GM12872 (cell line): Measurements from ENCODE around the gene EPHA8.

Experiments used
- TF ChIP-seq, protein P1 (sequence below): IDR thresholded peaks from 3 replicates; pipeline ENCODE4 v1.5.1; 2011; ENCODE audit warnings: low read depth, mild to moderate bottlenecking, low read length, moderate library complexity; ENCODE audit not compliant: insufficient read depth

The EPHA8 gene

DNA sequence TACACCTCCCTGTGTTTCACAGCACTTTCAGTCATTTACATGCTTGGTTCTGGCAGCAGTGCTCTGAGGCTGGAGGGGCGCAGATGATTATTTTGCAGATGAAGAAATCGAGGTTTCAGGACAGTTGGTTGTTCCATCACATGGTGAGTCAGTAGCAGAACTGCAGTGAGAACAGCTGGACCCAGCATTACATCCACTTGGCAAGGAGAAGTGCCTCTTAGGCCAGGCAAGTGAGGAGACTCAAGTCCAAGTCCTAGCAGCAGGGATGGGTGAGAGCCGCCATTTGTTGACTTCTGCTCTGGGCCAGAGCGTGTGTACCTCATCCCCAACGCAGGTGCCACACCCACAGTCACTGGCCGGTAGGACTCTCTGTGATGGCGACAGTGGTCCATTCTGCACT is 26.8 kb upstream of the EPHA8 start:
- TF ChIP-seq, protein P1, sequence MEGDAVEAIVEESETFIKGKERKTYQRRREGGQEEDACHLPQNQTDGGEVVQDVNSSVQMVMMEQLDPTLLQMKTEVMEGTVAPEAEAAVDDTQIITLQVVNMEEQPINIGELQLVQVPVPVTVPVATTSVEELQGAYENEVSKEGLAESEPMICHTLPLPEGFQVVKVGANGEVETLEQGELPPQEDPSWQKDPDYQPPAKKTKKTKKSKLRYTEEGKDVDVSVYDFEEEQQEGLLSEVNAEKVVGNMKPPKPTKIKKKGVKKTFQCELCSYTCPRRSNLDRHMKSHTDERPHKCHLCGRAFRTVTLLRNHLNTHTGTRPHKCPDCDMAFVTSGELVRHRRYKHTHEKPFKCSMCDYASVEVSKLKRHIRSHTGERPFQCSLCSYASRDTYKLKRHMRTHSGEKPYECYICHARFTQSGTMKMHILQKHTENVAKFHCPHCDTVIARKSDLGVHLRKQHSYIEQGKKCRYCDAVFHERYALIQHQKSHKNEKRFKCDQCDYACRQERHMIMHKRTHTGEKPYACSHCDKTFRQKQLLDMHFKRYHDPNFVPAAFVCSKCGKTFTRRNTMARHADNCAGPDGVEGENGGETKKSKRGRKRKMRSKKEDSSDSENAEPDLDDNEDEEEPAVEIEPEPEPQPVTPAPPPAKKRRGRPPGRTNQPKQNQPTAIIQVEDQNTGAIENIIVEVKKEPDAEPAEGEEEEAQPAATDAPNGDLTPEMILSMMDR: no peak

DNA sequence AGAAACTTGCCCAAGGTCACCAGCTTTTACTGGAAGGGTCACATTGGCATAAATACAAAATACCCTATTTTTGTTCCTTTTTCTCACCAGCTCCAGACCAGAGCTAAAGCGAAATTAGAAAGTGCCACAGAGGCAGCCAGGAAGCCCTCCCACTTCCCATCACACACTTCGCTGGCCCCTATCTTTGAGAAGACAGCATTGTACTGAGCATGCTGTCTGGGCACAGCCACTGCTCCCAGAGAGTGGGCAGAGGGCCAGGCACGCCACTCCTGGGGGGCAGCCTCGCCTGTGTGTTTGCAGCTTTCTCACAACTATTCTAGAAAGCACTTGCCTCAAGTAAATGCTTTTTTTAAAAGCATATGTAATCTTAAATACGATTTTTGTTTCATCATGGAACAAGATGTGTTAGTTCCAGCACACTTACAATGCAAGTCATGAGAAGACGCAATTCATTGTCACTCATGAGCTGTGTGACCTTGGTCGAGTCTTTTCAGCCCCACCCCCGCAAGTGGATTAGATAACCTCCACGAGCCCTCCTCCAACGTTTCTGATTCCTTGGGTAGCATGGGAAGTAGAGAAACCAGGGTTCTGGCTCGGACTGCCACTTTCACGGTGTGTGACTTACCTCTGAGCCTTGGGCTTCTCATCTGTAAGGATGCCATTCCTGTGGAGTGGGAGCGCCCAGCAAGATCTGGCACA is 25.7 kb upstream of the EPHA8 start:
- TF ChIP-seq, protein P1: no peak

DNA sequence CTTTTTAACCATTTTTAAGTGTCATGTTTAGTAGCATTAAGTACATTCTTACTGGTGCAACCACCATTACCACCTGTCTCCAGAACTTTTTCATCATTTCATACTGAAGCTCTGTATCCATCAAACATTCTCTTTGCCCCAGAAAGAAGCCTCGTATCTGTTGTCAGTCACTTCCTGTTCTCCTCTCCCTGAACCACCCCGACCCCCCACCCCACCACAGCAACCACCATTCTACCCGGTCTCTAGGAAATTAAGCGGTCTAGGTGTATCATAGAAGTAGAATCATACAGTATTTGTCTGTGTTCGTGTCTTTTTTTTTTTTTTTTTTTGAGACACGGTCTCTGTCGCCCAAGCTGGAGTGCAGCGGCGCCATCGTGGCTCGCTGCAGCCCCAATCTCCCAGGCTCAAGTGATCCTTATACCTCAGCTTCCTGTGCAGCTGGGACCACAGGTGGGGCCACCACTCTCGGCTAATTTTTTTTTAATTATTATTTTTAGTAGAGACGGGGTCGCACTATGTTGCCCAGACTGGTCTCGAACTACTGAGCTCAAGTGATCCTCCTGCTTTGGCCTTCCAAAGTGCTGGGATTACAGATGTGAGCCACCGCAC is 23.7 kb upstream of the EPHA8 start:
- TF ChIP-seq, protein P1: no peak

DNA sequence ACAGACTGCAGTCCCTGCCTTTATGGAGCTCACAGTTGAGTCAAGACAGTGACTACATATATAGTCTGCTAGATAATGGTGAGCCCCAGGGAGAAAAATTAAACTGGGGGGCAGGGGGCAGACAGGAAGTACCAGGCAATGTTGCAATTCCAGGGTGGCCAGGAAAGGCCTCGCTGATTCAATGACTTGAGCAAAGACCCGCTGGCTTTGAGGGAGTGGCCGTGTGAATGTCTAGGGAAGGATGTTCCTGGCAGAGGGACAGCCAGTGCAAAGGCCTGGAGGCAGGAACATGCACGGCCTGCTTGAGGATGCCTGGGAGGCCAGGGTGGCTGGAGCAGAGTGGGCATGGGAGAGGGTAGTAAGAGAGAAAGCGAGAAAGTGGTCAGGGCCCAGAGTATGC is 23.0 kb upstream of the EPHA8 start:
- TF ChIP-seq, protein P1: no peak

DNA sequence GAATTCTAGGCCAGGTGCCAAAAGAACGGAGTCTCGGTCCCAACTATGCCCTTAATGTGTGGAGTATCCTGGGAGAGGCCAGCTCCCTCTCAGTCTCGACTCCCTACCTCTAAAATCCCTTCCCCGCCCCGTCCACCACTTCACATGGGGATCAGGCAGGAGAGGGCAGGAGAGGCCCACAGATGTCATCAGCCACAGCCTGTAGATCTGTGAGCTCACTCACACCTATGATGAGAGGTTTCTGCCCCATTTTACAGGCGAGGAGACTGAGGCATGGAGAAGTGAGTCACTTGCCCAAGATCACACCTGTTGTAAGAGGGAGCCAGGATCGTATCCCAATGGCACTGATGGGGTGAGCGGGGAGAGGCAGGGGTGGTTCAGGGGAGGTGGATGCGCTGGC is 20.4 kb upstream of the EPHA8 start:
- TF ChIP-seq, protein P1: no peak

DNA sequence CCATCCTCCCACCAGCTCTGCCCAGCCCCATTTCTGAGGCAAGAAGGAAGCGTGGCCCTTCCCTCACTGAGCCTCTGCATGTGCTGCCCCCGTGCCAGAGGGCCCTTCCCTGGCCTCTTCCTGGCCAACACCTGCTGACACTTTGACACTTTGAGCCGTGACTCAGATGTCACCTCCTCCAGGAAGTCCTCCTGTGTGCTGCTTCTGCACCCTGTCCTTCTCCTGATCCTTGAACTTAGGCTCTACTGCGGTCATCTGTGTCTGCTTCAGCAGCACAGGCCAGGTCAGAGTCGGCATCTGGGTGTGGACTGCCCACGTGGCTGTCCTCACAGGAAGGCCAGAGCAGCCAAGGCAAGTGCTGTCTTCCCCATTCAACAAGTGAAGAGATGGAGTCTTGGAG is 19.6 kb upstream of the EPHA8 start:
- TF ChIP-seq, protein P1: no peak

DNA sequence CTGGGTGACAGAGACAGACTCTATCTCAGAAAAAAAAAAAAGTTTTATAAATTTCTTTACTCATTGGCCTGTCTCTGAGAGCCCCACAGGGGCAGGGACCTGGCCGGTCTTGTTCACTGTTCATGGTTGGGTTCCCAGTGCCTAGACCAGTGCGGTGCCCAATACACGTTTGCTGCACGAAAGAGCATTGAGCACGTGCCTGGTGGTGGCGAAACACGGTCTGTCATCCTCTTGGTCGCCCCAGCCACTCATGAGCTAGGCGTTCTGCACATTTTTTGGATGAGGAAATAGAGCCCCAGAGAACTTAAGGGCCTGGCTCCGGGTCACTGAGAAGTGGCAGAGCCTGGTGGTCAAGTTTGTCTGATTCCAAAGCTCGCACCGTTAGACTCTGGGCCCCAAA is 18.7 kb upstream of the EPHA8 start:
- TF ChIP-seq, protein P1: no peak
